Gastrocnemius medialis (tissue), 4 donors: ENCODE results near the gene ACTL9. TPM values are rescaled to one million over a fixed set of nuclear protein-coding genes. Genes with fewer than 3 reads are reported as not detected.

ENCODE experiments used
- ATAC-seq, 2 donors: fragments of 150-250 bp; one replicate each; pipeline ENCODE4 v1.9.1; 2016
- DNase-seq, 2 donors: peaks; one replicate each; pipeline ENCODE4 v3.0.0-alpha.2; 2019
- H3K27ac ChIP-seq, 4 donors: fragments of 200-600 bp; sonication (generic); 1 replicate in 1 of 4; 2 replicates in 3 of 4; pipeline ENCODE4 v1.5.1; 2016 to 2018; ENCODE audit warnings: mild to moderate bottlenecking in 2 of 4, moderate library complexity in 1 of 4
- H3K27me3 ChIP-seq, 3 donors: fragments of 200-600 bp; sonication (generic) in 2 of 3; 1 replicate in 1 of 3; 2 replicates in 2 of 3; pipeline versions ENCODE4 v1.5.1 to v1.6.0; 2016 to 2019; ENCODE audit warnings: mild to moderate bottlenecking in 1 of 3, moderate library complexity in 1 of 3
- H3K36me3 ChIP-seq, 2 donors: fragments of 200-600 bp; sonication (generic) in 1 of 2; one replicate each; pipeline ENCODE4 v1.5.1; 2017 to 2018
- H3K4me1 ChIP-seq, 2 donors: fragments of 200-600 bp; sonication (generic) in 1 of 2; one replicate each; pipeline ENCODE4 v1.5.1; 2016 to 2017; ENCODE audit warnings: mild to moderate bottlenecking in 2 of 2
- H3K4me3 ChIP-seq, 4 donors: fragments of 200-600 bp; sonication (generic) in 3 of 4; 1 replicate in 1 of 4; 2 replicates in 3 of 4; pipeline ENCODE4 v1.5.1; 2016 to 2019; ENCODE audit warnings: mild to moderate bottlenecking in 2 of 4
- H3K9me3 ChIP-seq, 3 donors: fragments of 200-600 bp; sonication (generic) in 2 of 3; 1 replicate in 1 of 3; 2 replicates in 2 of 3; pipeline ENCODE4 v1.5.1; 2016 to 2019
- POLR2A ChIP-seq, 2 donors: fragments of 450-650 bp; IDR thresholded peaks; one replicate each; pipeline ENCODE4 v1.6.1; 2017; ENCODE audit warnings: antibody characterized with exemption in 2 of 2, mild to moderate bottlenecking in 2 of 2, moderate library complexity in 2 of 2
- in situ Hi-C, 4 donors: fragments of 200-750 bp; cut with MboI; loops; one replicate each; pipeline versions ENCODE4 v1.15.0 to v1.8.0; 2017; ENCODE audit warnings: low sequenced_read_pairs in 4 of 4
- intact Hi-C: fragments of 100-400 bp; cut with DNase I; formaldehyde crosslinking; loops from one replicate; pipeline ENCODE4 v1.15.1; 2023; ENCODE audit warnings: low total_unique reads
- total RNA-seq, 4 donors: library from RNA; depleted of rRNA; stranded (reverse); fragments of >200 nt; gene quantifications; one replicate each; pipeline versions ENCODE4 v1.1.0 to v1.2.3, GENCODE V29; 2016
- TF ChIP-seq, protein P1 (sequence below), 5 experiments: fragments of 450-650 bp in 3 of 5; fragments of 200-600 bp in 2 of 5; sonication (generic) in 2 of 5; IDR thresholded peaks in 4 of 5; conservative IDR thresholded peaks in 1 of 5; 1 replicate in 4 of 5; 2 replicates in 1 of 5; pipeline ENCODE4 v1.5.1; 2016 to 2019; ENCODE audit warnings: antibody characterized with exemption in 5 of 5, mild to moderate bottlenecking in 3 of 5, moderate library complexity in 3 of 5

The ACTL9 gene
- total RNA-seq, 4 donors from 2014 or later, result not detected

DNA sequence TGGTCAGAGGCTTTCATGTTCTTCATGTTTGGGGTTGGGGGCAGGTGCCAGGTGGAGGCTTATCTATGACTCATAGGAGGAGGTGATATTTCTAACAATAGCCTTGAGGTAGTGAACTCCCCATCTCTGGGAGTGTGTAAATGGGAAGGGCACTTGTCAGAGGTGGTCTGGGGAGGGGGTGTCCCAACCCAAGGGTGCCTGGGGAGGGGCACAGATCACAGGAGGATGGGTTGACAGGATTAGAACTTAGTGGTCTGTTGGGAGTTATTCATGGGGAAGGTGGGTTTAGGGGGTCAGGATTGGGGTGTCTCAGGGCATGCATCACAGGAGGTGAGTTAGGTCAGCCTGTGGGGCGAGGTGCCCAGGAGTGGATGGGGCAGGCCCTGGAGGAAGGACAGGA is 1.6 kb downstream of the ACTL9 start:
- in situ Hi-C loops (no loop called here), intact Hi-C loops (no loop called here)
- TF ChIP-seq, protein P1, sequence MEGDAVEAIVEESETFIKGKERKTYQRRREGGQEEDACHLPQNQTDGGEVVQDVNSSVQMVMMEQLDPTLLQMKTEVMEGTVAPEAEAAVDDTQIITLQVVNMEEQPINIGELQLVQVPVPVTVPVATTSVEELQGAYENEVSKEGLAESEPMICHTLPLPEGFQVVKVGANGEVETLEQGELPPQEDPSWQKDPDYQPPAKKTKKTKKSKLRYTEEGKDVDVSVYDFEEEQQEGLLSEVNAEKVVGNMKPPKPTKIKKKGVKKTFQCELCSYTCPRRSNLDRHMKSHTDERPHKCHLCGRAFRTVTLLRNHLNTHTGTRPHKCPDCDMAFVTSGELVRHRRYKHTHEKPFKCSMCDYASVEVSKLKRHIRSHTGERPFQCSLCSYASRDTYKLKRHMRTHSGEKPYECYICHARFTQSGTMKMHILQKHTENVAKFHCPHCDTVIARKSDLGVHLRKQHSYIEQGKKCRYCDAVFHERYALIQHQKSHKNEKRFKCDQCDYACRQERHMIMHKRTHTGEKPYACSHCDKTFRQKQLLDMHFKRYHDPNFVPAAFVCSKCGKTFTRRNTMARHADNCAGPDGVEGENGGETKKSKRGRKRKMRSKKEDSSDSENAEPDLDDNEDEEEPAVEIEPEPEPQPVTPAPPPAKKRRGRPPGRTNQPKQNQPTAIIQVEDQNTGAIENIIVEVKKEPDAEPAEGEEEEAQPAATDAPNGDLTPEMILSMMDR (IDR thresholded peaks at IDR 0.05 in 4 of 5, conservative IDR thresholded peaks at IDR 0.05 in 1 of 5), result no peak
- no peaks in the 10 kb centered on the region for H3K4me1 ChIP-seq
- no peaks in the 10 kb centered on the region for H3K27me3 ChIP-seq
- no peak overlapping the region for H3K4me3 ChIP-seq
- H3K27ac ChIP-seq, result no peak overlapping the region
- H3K36me3 ChIP-seq, result no peaks in the 10 kb centered on the region
- DNase-seq, result no peak
- no peaks in the 10 kb centered on the region for H3K9me3 ChIP-seq
- ATAC-seq, result no peak

DNA sequence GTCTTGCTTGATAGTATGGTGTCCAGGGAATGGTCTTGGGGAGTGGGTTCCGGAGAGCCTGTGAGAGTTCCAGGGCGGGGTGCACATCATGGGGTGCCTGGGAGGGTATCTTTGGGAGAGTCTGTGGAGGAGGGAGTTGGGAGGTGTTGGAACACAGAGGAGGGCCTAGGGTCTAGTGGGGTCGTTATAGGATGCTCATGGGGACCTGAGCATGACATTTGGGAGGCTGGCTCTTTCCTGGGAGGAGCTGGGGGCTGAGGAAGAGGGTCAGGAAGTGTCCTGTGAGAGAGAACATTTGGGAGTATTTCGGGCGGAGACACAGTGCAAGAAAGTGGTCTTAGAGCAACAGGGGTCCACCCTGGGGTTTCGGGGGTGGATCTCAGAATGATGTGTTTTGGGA is 2.7 kb downstream of the ACTL9 start:
- no peak for TF ChIP-seq POLR2A (IDR thresholded peaks at IDR 0.05)
- Histone ChIP-seq H3K9me3 (no peaks in the 10 kb centered on the region), H3K4me1 (no peaks in the 10 kb centered on the region), H3K36me3 (no peaks in the 10 kb centered on the region), H3K4me3 (no peak overlapping the region), H3K27me3 (no peaks in the 10 kb centered on the region), H3K27ac (no peak overlapping the region)
- no peak for ATAC-seq
- DNase-seq, result no peak
- intact Hi-C loops, result no loop called here
- in situ Hi-C loops, result no loop called here

DNA sequence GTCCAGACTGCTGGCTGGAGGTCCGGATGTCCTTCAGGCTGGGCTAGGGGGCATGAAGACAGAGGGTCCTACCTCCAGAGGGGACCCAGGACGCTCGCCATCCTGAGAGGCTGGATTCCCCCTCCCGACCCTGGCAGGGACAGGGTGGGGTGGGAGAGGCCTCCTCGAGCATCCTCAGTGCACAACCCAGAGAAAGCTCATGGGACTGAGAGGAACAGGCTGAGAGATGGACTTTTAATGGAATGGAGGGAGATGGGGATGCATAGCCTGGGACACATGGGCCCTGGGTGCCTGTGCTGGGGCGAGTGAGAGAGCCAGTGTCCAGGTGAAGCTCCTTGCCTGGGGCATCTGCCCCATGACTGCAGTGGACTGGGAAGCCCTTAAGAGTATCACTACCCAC is 3.1 kb downstream of the ACTL9 start:
- H3K4me3 ChIP-seq, result no peak overlapping the region

DNA sequence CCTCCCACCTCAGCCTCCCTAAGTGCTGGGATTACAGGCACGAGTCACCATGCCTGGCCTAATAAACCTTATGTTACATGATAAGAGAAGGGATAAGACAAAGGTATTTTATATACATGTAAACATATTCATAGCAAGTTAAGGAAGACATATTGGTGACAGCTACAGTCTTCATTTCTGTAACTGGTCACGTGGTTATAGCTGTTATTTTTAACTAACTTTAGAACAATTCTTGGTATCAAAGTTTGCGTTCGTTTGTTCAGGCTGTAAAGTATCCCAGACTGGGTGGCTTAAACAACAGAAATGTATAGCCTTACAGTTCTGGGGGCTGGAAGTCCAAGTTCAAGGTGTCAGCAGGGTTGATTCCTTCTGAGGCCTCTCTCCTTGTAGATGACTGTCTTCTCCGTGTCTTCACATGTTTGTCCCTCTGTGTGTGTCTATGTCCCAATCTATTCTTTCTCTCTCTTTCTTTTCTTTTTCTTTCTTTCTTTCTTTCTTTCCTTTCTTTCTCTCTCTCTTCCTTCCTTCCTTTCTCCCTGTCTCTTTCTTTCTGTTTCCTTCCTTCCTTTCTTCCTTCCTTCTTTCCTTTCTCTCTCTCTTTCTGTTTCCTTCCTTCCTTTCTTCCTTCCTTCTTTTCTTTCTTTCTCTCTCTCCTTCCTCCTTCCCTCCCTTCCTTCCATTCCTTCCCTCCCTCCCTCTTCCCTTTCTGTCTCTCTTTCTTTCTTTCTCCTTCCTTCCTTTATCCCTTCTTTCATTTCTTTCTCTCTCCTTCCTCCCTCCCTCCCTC is 7.6 kb downstream of the ACTL9 start:
- no peaks in the 10 kb centered on the region for H3K4me1 ChIP-seq
- DNase-seq, result no peak
- in situ Hi-C loops, result no loop called here
- H3K9me3 ChIP-seq, result no peaks in the 10 kb centered on the region
- TF ChIP-seq, protein P1 (IDR thresholded peaks at IDR 0.05 in 4 of 5, conservative IDR thresholded peaks at IDR 0.05 in 1 of 5), result no peak
- TF ChIP-seq POLR2A (IDR thresholded peaks at IDR 0.05), result no peak
- H3K36me3 ChIP-seq, result no peaks in the 10 kb centered on the region
- ATAC-seq, result no peak
- H3K27me3 ChIP-seq, result no peaks in the 10 kb centered on the region
- no peak overlapping the region for H3K4me3 ChIP-seq
- no peak overlapping the region for H3K27ac ChIP-seq
- intact Hi-C loops, result no loop called here

More for the DNA sequence above, 3.1 kb downstream of the ACTL9 start:
- Histone ChIP-seq H3K9me3 (no peaks in the 10 kb centered on the region), H3K36me3 (no peaks in the 10 kb centered on the region), H3K4me1 (no peaks in the 10 kb centered on the region), H3K27ac (no peak overlapping the region), H3K27me3 (no peaks in the 10 kb centered on the region)
- intact Hi-C loops, result no loop called here
- ATAC-seq (no peak), DNase-seq (no peak)
- TF ChIP-seq, protein P1 (IDR thresholded peaks at IDR 0.05 in 4 of 5, conservative IDR thresholded peaks at IDR 0.05 in 1 of 5), result no peak
- no peak for TF ChIP-seq POLR2A (IDR thresholded peaks at IDR 0.05)
- in situ Hi-C loops, result no loop called here

DNA sequence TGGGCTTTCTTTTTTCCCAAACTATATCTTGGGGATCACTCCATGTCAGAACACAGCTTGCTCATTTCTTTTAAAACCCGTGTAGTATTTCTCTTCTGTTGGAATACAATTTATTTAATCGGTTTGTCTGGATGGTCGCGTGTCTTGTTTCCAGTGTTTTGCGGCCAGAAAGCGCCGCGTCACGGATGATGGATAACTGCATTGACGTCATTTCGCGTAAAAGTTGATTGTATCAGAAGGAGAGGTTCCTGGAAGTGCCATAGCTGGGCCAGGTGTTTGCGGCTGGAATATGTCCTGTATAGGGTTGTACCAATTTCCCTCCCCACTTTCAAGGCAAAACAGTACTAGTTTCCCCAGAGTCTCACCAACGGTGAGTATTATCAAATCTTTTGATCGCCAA is 9.7 kb downstream of the ACTL9 start:
- TF ChIP-seq, protein P1 (IDR thresholded peaks at IDR 0.05 in 4 of 5, conservative IDR thresholded peaks at IDR 0.05 in 1 of 5), result no peak
- TF ChIP-seq POLR2A (IDR thresholded peaks at IDR 0.05), result no peak
- no peaks in the 10 kb centered on the region for H3K27me3 ChIP-seq

More for the DNA sequence above, 9.7 kb downstream of the ACTL9 start:
- no peak overlapping the region for H3K4me3 ChIP-seq
- ATAC-seq, result no peak
- H3K27ac ChIP-seq, result no peak overlapping the region
- intact Hi-C loops, result no loop called here
- in situ Hi-C loops, result no loop called here
- no peaks in the 10 kb centered on the region for H3K9me3 ChIP-seq
- no peaks in the 10 kb centered on the region for H3K4me1 ChIP-seq
- no peak for DNase-seq
- H3K36me3 ChIP-seq, result no peaks in the 10 kb centered on the region
